Measurements from ENCODE around the gene FAM184A. TPM values are rescaled to one million over a fixed set of nuclear protein-coding genes. Genes with fewer than 3 reads are reported as not detected.
A peak's percentile ranks its signal among the peaks of the same experiment; 100 is the strongest.

FAM184A gene
- total RNA-seq: 1 to 10 TPM; 3.2 to 4.8 TPM

- intact Hi-C loops (cut with micrococcal nuclease): loop anchor here (5.0 kb wide), 1 partner anchor 186 kb away; the partner anchor contains the start of gene ASF1A
- peak; percentile 57 for ATAC-seq
- ChIA-PET CTCF (interaction anchor here (0.6 to 2.2 kb wide), 11 partner anchors 10 to 184 kb away, joined by 3 to 9 read pairs (median 3); no protein-coding TSS in a partner anchor), POLR2A (interaction anchor here (0.5 to 1.2 kb wide), 9 partner anchors 16 to 453 kb away, joined by 3 to 5 read pairs (median 3); partner anchors contain the start of gene ASF1A)
- DNase-seq: peak; percentile 62
- Mint-ChIP-seq H3K9me3 (peaks cover 13% of the 10 kb centered on the region), H3K27me3 (peaks cover 3% of the 10 kb centered on the region), H3K36me3 (ENCODE audit: low read depth) (peaks cover 2% of the 10 kb centered on the region), H3K4me1 (ENCODE audit: low read depth) (peaks cover 36% of the 10 kb centered on the region), H3K27ac (peak within 1 kb of the TSS; percentile 81), H3K4me3 (peak within 1 kb of the TSS; percentile 85)
- TF ChIP-seq CTCF (IDR thresholded peaks at IDR 0.05): no peak
Measured at GRCh38 chr6:119078376-119079282, at the start of gene FAM184A. FAM184A (minus strand) TSS chr6:119078664; CDS start chr6:119078299, 365 bp downstream.

GRCh38 chr6:119127627-119128026, 49.2 kb upstream of the FAM184A start:
- POLR2A ChIA-PET: no interaction called here
- no peak for TF ChIP-seq CTCF (IDR thresholded peaks at IDR 0.05)
- intact Hi-C loops (cut with micrococcal nuclease): no loop called here
- Mint-ChIP-seq H3K9me3 (no peaks in the 10 kb centered on the region), H3K36me3 (ENCODE audit: low read depth) (no peaks in the 10 kb centered on the region), H3K4me1 (ENCODE audit: low read depth) (peaks cover 7% of the 10 kb centered on the region), H3K27me3 (peaks cover 2% of the 10 kb centered on the region), H3K27ac (no peak overlapping the region), H3K4me3 (no peak overlapping the region)
- no peak for DNase-seq
- ATAC-seq: no peak
- CTCF ChIA-PET: no interaction called here

- POLR2A ChIA-PET: interaction anchor here (0.6 kb wide), 1 partner anchor 133 kb away, joined by 3 read pairs; no protein-coding TSS in a partner anchor
- no peaks in the 10 kb centered on the region for H3K36me3 Mint-ChIP-seq (ENCODE audit: low read depth)
- ATAC-seq (no peak), DNase-seq (no peak)
- no peak overlapping the region for H3K27ac Mint-ChIP-seq
- H3K4me1 Mint-ChIP-seq (ENCODE audit: low read depth): peaks cover 7% of the 10 kb centered on the region
- CTCF ChIA-PET: no interaction called here
- TF ChIP-seq CTCF (IDR thresholded peaks at IDR 0.05): no peak
- no peak overlapping the region for H3K4me3 Mint-ChIP-seq
- intact Hi-C loops (cut with micrococcal nuclease): no loop called here
- peaks cover 2% of the 10 kb centered on the region for H3K27me3 Mint-ChIP-seq
- H3K9me3 Mint-ChIP-seq: no peaks in the 10 kb centered on the region
Measured at GRCh38 chr6:119126826-119127225, 48.4 kb upstream of the FAM184A start.

- H3K4me1 Mint-ChIP-seq (ENCODE audit: low read depth): peaks cover 7% of the 10 kb centered on the region
- POLR2A ChIA-PET: interaction anchor here (0.6 kb wide), 1 partner anchor 134 kb away, joined by 3 read pairs; no protein-coding TSS in a partner anchor
- H3K36me3 Mint-ChIP-seq (ENCODE audit: low read depth): no peaks in the 10 kb centered on the region
- H3K27me3 Mint-ChIP-seq: peaks cover 2% of the 10 kb centered on the region
- H3K9me3 Mint-ChIP-seq: no peaks in the 10 kb centered on the region
- intact Hi-C loops (cut with micrococcal nuclease): no loop called here
- CTCF ChIA-PET: interaction anchor here (1.5 to 1.8 kb wide), 3 partner anchors 10 to 153 kb away, joined by 3 to 12 read pairs (median 6); no protein-coding TSS in a partner anchor
- ATAC-seq: no peak
- DNase-seq: no peak
- no peak overlapping the region for H3K4me3 Mint-ChIP-seq
- no peak for TF ChIP-seq CTCF (IDR thresholded peaks at IDR 0.05)
- no peak overlapping the region for H3K27ac Mint-ChIP-seq
Measured at GRCh38 chr6:119126140-119126539, 47.7 kb upstream of the FAM184A start.

- intact Hi-C loops (cut with micrococcal nuclease): no loop called here
- TF ChIP-seq CTCF (IDR thresholded peaks at IDR 0.05): no peak
- no peak overlapping the region for H3K27ac Mint-ChIP-seq
- no peaks in the 10 kb centered on the region for H3K9me3 Mint-ChIP-seq
- no peak for DNase-seq
- H3K27me3 Mint-ChIP-seq: peaks cover 2% of the 10 kb centered on the region
- ATAC-seq: no peak
- no peaks in the 10 kb centered on the region for H3K36me3 Mint-ChIP-seq (ENCODE audit: low read depth)
- CTCF ChIA-PET: interaction anchor here (1.1 to 1.8 kb wide), 4 partner anchors 10 to 152 kb away, joined by 3 to 12 read pairs (median 4); no protein-coding TSS in a partner anchor
- POLR2A ChIA-PET: interaction anchor here (1.4 kb wide), 1 partner anchor 58 kb away, joined by 3 read pairs; no protein-coding TSS in a partner anchor
- H3K4me3 Mint-ChIP-seq: no peak overlapping the region
- H3K4me1 Mint-ChIP-seq (ENCODE audit: low read depth): peaks cover 7% of the 10 kb centered on the region
Measured at GRCh38 chr6:119125576-119125975, 47.1 kb upstream of the FAM184A start.

Measured in activated CD8-positive, alpha-beta T cell treated with anti-CD3 and anti-CD28 coated beads for 36 hours (primary cell).